ENCODE measurements around the gene FUT2.

DNA sequence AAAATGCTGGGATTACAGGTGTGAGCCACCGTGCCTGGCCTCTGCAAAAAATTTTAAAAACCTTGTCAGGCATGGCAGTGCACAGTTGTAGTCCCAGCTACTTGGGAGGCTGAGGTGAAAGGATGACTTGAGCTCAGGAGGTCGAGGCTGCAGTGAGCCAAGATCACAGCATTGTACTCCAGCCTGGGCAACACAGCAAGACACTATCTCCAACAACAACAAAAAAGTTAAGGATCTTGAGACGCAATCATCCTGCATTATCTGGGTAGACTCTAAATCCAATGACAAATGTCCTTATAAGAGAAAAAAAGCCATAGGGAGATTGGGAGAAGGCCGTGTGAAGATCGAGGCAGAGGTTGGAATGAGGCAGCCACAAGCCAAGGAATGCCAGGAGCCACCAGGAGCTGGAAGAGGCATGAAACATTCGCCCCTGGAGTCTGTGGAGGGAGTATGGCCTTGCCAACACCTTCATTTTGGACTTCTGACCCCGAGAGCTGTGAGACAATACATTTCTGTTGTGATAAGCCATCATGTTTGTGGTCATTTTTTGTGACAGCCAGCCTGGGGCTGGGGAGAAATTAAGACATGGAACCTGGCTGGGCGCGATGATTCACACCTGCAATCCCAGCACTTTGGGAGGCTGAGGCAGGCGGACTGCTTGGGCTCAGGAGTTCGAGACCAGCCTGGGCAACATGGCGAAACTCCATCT, 44.6 kb upstream of the FUT2 start:
- TF ChIP-seq, protein P1, sequence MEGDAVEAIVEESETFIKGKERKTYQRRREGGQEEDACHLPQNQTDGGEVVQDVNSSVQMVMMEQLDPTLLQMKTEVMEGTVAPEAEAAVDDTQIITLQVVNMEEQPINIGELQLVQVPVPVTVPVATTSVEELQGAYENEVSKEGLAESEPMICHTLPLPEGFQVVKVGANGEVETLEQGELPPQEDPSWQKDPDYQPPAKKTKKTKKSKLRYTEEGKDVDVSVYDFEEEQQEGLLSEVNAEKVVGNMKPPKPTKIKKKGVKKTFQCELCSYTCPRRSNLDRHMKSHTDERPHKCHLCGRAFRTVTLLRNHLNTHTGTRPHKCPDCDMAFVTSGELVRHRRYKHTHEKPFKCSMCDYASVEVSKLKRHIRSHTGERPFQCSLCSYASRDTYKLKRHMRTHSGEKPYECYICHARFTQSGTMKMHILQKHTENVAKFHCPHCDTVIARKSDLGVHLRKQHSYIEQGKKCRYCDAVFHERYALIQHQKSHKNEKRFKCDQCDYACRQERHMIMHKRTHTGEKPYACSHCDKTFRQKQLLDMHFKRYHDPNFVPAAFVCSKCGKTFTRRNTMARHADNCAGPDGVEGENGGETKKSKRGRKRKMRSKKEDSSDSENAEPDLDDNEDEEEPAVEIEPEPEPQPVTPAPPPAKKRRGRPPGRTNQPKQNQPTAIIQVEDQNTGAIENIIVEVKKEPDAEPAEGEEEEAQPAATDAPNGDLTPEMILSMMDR (IDR thresholded peaks at IDR 0.05) = no peak
- TF ChIP-seq POLR2A (IDR thresholded peaks at IDR 0.05) = no peak

All from thyroid gland (tissue), 4 donors.